HG03135 (cell line): ENCODE results near the gene NMNAT3.

Experiments used
- ATAC-seq: cut with Tn5 transposase; IDR thresholded peaks from one replicate; pipeline ENCODE4 v1.9.1; 2021; ENCODE audit warnings: mild to moderate bottlenecking, moderate library complexity; ENCODE audit not compliant: unreplicated experiment

Gene NMNAT3

DNA sequence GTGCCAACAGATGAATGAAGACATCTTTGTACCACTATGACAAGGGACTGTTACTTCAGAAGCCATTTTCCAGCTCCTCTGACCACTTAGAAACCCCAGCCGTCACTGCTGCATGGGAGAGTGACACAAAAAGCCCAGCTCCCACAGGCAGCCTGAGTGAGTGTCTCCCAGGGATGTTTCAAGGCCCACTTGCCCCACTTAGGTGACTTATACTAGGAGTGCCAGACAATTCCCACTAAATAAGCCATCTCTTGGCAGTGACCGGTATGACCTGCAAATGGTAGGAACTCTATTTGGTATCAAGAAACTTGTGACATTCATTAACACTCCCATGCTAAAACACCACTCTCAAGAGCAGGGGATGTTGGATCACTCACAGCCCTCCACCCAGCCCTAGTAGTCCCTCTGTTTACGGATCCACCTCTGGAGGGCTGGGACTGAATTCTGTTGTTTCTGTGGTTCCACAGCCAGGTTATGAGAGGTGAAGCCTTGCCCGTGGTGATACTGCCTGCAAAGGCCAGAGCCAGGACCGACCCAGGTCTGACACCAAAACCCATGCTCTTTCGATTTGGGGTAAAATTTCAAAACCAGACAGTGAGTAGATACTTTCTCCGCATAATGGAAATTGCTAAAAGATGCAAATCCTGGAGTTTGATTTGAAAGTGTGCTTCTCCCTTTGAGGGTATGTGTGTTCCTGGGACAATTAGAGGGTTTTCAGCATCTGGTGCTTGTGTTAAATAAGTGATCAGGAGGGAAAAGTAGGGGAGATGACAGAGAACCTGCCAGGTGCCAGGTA lies 152.7 kb downstream of the NMNAT3 start:
- ATAC-seq, result no peak

DNA sequence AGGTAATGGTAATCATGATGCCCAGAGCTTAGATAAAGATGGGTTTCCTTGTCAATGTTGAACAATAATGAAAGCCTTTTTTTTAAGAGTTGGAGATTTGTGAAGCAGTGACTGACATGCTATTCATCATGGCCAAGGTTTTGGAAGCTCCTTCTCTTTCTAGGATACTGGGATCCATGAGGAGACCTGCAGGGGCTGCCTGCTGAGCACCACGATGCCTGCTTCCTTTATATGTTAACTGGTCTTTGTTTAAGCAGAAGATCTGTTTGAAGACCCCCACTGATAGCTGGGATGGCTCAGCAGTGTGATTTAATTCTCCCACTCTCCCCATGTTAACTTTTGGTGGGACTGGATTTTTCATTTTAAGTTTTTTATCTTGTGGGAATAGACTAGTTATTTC lies 154.1 kb downstream of the NMNAT3 start:
- ATAC-seq, result no peak

DNA sequence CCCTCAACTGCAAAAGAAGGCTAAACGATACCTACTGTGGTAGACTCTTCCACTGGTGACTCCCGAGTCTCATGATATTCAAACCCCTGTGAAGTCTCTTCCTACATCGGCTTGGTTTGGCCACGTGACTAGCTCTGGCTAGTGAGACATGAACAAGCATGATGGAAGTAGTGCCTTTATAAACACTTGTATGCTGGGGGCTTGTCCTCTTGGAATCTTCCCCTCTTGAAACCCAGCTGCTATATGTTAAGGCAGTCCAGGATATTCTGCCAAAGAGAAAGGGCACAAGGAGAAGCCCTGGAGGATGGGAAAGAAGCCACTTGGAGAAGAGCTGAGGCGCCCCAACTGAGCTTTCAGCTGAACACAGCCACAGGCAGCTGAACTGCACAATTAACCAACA lies 154.6 kb downstream of the NMNAT3 start:
- no peak for ATAC-seq

DNA sequence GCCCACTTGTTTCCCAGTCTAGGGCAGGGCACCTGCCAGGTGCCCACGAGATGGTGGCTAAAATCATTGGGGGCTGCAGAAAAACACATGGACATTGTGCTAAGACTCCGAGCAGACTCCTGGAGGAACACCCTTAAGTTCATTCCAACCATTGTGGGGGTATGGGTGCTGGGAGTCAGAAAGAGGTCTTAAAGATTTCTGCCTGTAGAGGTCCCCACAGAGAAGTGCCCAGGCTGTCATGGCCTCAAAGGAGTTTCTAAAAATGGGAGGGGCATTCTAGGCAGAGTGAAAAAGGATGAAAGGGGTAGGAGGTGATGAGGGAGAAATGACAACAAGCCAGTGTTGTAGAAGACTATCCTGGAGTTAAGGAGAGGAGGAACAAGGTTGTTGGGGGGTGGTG lies 155.4 kb downstream of the NMNAT3 start:
- ATAC-seq, result no peak

GRCh38 chr3:139521816-139522215 lies 156.0 kb downstream of the NMNAT3 start:
- no peak for ATAC-seq

DNA sequence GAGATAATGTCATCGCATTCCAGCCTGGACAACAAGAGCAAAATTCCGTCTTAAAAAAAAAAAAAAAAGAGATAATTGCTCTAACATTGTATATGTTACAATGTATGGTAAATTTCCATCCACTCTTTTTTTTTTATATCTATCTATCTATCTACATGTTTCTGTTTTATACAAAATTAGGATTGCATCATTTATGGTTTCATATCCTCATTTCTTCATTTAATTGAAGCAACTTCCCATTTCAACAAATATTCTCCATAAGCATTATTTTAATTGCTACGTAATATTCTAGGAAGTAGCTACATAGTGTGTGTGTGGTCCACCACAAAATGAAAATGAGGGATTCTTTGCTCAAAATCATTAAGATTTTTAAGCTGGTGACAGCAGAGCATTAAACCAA lies 156.6 kb downstream of the NMNAT3 start:
- ATAC-seq, result no peak

DNA sequence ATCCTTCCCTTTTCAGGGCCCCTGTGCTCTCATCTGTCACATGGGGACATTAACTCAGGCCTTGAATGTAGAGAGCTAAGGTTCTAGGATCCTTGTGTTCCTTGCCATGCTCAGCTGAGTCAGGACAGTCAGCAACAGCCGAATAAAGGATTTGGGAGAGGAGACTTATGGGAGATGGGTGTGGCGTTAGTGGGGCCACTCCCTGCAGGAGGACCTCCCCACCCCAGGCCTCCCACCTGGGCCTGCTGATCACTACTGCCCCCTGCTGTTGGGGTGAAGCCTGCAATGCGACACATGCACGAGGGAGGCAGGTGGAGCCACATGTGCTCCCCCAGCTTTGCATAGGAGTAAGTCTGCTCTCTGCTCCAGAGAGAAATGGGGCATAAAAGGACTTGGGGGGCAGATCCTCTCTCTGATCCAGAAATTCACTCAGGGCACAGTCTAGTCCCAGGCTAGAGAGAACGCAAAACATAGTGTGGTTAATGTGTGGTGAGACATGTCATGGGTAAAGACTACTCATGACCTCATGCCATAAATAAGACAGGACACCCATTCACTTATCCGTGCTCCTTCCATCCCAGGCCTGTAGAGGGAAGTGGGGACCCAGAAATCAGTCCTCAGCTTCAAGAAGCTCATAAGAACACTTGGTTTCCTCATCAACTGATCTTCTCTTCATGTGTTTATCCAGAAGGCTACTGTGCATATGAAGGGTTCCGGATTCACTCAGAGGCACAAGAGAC lies 157.6 kb downstream of the NMNAT3 start:
- no peak for ATAC-seq

DNA sequence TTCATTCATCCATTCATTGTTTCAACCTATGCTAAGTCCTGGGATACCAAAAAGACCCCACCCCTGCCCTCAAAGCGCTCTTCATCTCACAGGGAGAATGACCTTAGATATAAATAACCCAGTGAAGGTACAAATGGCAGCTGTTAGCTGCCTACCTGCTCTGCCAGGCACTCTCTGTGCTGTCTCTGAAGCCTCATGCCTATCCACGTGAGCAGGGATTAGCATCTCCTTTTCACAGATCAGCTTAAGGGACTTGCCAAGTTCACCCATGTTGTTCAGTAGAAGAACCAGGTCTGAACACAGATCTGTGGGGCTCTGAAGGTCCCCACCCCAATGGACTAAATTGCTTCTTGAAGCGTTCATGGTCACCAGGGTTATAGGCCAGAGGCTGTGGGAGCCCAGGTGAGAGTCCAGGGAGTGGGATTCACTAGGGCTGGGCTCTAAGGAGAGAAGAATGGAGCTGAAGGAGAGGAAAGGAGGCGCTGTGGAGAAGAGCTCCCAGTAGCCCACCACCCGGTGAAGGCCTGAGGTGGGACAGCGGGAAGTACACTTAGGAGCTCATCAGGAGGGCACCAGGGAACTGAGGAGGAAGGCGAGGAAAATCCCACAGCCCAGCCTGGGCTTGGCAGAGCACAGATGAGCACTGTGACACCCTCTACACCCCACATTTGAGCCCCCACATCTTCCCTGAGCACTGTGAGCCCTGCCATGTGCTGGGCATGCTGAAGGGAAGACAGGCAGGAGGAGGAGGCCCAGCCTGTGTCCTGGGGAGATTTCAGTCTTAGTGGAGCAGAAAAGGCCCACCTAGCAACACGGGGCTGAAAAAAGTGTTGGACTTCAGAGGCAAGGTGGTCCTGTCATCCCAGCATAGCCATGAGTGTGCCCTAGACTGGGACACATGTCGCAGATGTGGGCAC lies 158.6 kb downstream of the NMNAT3 start:
- ATAC-seq, result no peak

DNA sequence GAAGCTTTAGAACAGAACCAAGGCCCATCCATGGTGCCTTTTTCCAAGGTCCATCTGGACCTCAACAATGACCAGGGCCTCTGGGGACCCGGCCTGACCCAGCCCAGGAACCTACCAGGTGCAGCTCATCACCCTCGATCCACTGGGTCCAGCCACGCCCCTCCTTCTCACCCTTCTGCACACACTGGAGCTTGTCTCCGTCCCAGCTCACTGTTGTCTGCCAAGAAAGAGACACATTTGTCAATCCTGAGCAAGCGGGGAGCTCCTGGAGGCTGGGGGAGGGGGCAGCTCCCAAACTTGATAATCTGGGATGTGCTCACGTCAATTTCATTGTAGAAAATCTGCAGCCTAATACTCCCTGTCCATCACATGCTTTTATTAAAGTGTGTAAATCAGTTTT lies 159.5 kb downstream of the NMNAT3 start:
- ATAC-seq, result no peak

GRCh38 chr3:139517321-139518065 lies 160.3 kb downstream of the NMNAT3 start:
- ATAC-seq, result no peak

- no peak for ATAC-seq
Observed at GRCh38 chr3:139514741-139515140, 163.0 kb downstream of the NMNAT3 start.
